ENCODE measurements around the gene FAM227A. TPM values are rescaled to one million over a fixed set of nuclear protein-coding genes. Genes with fewer than 3 reads are reported as not detected.

The FAM227A gene
- total and polyA plus RNA-seq, 2 of the 13 experiments (the other 11 are each of a cell fraction or from before 2014, with no cell fraction given), result 1.0 to 1.5 TPM

DNA sequence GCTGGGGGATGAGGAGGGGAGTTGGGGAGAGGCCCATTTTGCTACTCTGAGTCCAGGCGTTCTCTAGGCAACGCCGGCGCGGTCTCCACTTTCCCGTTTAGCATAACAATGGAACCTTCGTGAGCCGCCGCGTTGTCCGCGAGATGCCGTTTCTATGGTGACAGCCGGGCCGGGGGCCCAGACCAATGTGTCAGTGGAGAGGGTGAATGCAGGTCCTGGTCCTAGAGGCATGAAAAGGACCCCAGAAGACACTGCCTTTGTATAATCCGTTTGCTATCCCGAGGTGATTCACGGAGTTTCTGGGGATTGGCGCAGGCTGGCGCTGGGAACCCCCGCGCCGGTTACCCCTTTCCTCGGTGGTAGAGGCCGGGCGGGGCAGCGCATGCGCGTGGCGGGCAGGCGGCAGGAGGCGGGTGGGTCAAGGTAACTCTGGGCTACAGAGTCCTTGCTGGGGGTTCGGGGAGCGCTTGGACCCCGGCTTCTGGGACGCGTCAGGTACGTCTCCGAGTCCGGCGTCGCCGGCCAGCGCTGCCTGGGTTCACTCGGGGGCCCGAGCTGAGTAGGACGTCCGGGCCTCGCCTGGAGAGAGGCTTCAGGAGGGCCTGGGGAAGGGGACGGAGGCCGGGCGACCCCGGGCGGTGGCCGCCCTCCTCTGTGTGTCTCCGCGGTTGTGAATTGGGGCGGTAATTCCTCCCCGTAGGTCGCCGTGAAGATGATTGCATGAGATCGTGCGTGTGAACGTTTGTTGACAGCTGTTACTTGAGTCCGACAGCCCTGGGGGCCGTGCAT is at the start of gene FAM227A, which contains the start of gene CBY1 (continued):
- TF ChIP-seq ZNF280D (CRISPR knock-in tag; IDR thresholded peaks at IDR 0.05) (peak; percentile 81; the same call in 1 of the 2 replicates), ZBTB3 (CRISPR knock-in tag; IDR thresholded peaks at IDR 0.05; ENCODE audit: borderline replicate concordance, low read depth) (no peak), GTF2F1 (IDR thresholded peaks at IDR 0.05; ENCODE audit: low read length) (no peak), ZNF207 (IDR thresholded peaks at IDR 0.05; ENCODE audit: borderline replicate concordance) (no peak), HOXA5 (CRISPR knock-in tag; IDR thresholded peaks at IDR 0.05) (peak; percentile 67; the same call in 1 of the 2 replicates), TEAD3 (CRISPR knock-in tag; optimal IDR thresholded peaks at IDR 0.05; ENCODE audit: borderline replicate concordance) (no peak), ZNF740 (CRISPR knock-in tag; IDR thresholded peaks at IDR 0.05) (no peak), YEATS2 (CRISPR knock-in tag; IDR thresholded peaks at IDR 0.05; ENCODE audit: borderline replicate concordance) (peak; percentile 59; the same call in 1 of the 2 replicates), ZNF138 (CRISPR knock-in tag; IDR thresholded peaks at IDR 0.05; ENCODE audit: low read depth) (no peak), ARHGAP35 (CRISPR knock-in tag; IDR thresholded peaks at IDR 0.05; ENCODE audit: borderline replicate concordance) (no peak), KAT2B (IDR thresholded peaks at IDR 0.05; ENCODE audit: borderline replicate concordance, low read depth, low read length) (no peak), ARNT2 (CRISPR knock-in tag; IDR thresholded peaks at IDR 0.05; ENCODE audit: low read depth) (peak; percentile 59), ZNF766 (CRISPR knock-in tag; IDR thresholded peaks at IDR 0.05; ENCODE audit: borderline replicate concordance) (no peak), ZNF670 (CRISPR knock-in tag; IDR thresholded peaks at IDR 0.05; ENCODE audit: borderline replicate concordance) (peak; percentile 49; the same call in 1 of the 2 replicates), ZNF549 (CRISPR knock-in tag; IDR thresholded peaks at IDR 0.05) (no peak), ZNF552 (CRISPR knock-in tag; IDR thresholded peaks at IDR 0.05; ENCODE audit: borderline replicate concordance) (no peak), MYC (CRISPR knock-in tag; IDR thresholded peaks at IDR 0.05; ENCODE audit: borderline replicate concordance) (peak; percentile 46; the same call in 1 of the 2 replicates), ARID2 (CRISPR knock-in tag; IDR thresholded peaks at IDR 0.05; ENCODE audit: borderline replicate concordance) (no peak), GZF1 (CRISPR knock-in tag; IDR thresholded peaks at IDR 0.05) (0 out of 2 replicates have a peak, but pooled peaks have one; percentile 67), POLR2AphosphoS2 (IDR thresholded peaks at IDR 0.05; ENCODE audit: low read depth, low read length) (no peak), MTA3 (CRISPR knock-in tag; IDR thresholded peaks at IDR 0.05) (no peak), ZNF503 (CRISPR knock-in tag; IDR thresholded peaks at IDR 0.05) (peak; percentile 33; the same call in 1 of the 2 replicates)
- TF ChIP-seq, protein P1, sequence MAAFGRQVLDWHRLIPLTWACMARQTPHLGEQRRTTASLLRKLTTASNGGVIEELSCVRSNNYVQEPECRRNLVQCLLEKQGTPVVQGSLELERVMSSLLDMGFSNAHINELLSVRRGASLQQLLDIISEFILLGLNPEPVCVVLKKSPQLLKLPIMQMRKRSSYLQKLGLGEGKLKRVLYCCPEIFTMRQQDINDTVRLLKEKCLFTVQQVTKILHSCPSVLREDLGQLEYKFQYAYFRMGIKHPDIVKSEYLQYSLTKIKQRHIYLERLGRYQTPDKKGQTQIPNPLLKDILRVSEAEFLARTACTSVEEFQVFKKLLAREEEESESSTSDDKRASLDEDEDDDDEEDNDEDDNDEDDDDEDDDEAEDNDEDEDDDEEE (CRISPR knock-in tag; IDR thresholded peaks at IDR 0.05), result peak; percentile 43; the same call in 1 of the 2 replicates

All from HepG2 (cell line).